ENCODE measurements around the gene NEUROD2. TPM values are rescaled to one million over a fixed set of nuclear protein-coding genes. Genes with fewer than 3 reads are reported as not detected.

Gene NEUROD2
- total and polyA plus RNA-seq, 2 experiments from 2014 or later, result not detected

GRCh38 chr17:39647256-39647655 is 39.5 kb upstream of the NEUROD2 start:
- TF ChIP-seq NANOG (IDR thresholded peaks at IDR 0.05; ENCODE audit: borderline replicate concordance) (no peak), CREB1 (CRISPR knock-in tag; IDR thresholded peaks at IDR 0.05; ENCODE audit: low read depth) (no peak), REST (IDR thresholded peaks at IDR 0.05; ENCODE audit: unreplicated experiment) (no peak), EZH2phosphoT487 (IDR thresholded peaks at IDR 0.05; ENCODE audit: unreplicated experiment) (no peak), ZNF462 (CRISPR knock-in tag; IDR thresholded peaks at IDR 0.05) (no peak), CTCF (conservative IDR thresholded peaks at IDR 0.05; ENCODE audit: low read depth in 2 of 2) (no peak), ETS1 (IDR thresholded peaks at IDR 0.05) (no peak), ZNF331 (CRISPR knock-in tag; IDR thresholded peaks at IDR 0.05; ENCODE audit: low read depth) (no peak), POLR2AphosphoS5 (IDR thresholded peaks at IDR 0.05; ENCODE audit: low read depth) (no peak), EZH2 (IDR thresholded peaks at IDR 0.05; ENCODE audit: low read depth, unreplicated experiment) (no peak), JUNB (IDR thresholded peaks at IDR 0.05; ENCODE audit: unreplicated experiment) (no peak), STAT1 (IDR thresholded peaks at IDR 0.05; ENCODE audit: unreplicated experiment) (no peak), ZNF114 (CRISPR knock-in tag; IDR thresholded peaks at IDR 0.05) (no peak)
- H3K4me2 ChIP-seq, result no peak overlapping the region
- Mint-ChIP-seq H3K4me1 (peaks cover 58% of the 10 kb centered on the region), H3K9me3 (no peaks in the 10 kb centered on the region; the same call in 2 of the 3 replicates), H3K36me3 (ENCODE audit: low read depth) (no peaks in the 10 kb centered on the region; the same call in 1 of the 3 replicates), H3K27me3 (ENCODE audit: insufficient read depth, low read depth, poor library complexity) (peaks cover 10% of the 10 kb centered on the region), H3K4me3 (no peak overlapping the region), H3K27ac (no peak overlapping the region)
- H3K79me2 ChIP-seq (replicated peaks; ENCODE audit: insufficient read depth), result peaks cover 50% of the 10 kb centered on the region
- no peak overlapping the region for H2AFZ ChIP-seq
- no peak overlapping the region for H3K4me3 ChIP-seq
- peaks cover 9% of the 10 kb centered on the region; the same call in 1 of the 2 replicates for H3F3A ChIP-seq (replicated peaks; ENCODE audit: low read depth)
- DNase-seq (ENCODE audit: low spot score), result no peak
- no peak for ATAC-seq
- H3K27me3 ChIP-seq (ENCODE audit: insufficient read depth), result no peaks in the 10 kb centered on the region
- no peaks in the 10 kb centered on the region for H3K9me2 ChIP-seq (ENCODE audit: insufficient read depth)
- no peaks in the 10 kb centered on the region for H3K36me3 ChIP-seq (ENCODE audit: insufficient read depth)
- H3K4me1 ChIP-seq (ENCODE audit: insufficient read depth), result peaks cover 40% of the 10 kb centered on the region
- H4K20me1 ChIP-seq (replicated peaks; ENCODE audit: insufficient read depth), result peaks cover 4% of the 10 kb centered on the region; the same call in 1 of the 2 replicates
- H3K27ac ChIP-seq (ENCODE audit: low read depth), result no peak overlapping the region
